ENCODE results near the gene TRIM13. TPM values are rescaled to one million over a fixed set of nuclear protein-coding genes. Genes with fewer than 3 reads are reported as not detected.

The TRIM13 gene
- total RNA-seq, 1 experiment from 2014 or later = 13.7 TPM

GRCh38 chr13:49998714-49999624, 2.1 kb downstream of the TRIM13 start:
- no TSS peak for BruUV-seq (replicated peaks)
- no peaks in the 10 kb centered on the region for H3K9me3 ChIP-seq (ENCODE audit: low read length)
- H3K36me3 ChIP-seq (ENCODE audit: low read depth, low read length) = peaks cover 8% of the 10 kb centered on the region; the same call in 1 of the 2 replicates
- intact Hi-C loops (cut with micrococcal nuclease) = loop anchor here (5.0 kb wide), 2 partner anchors 803 to 913 kb away; no protein-coding TSS in a partner anchor
- no peak overlapping the region for H3K27ac ChIP-seq (ENCODE audit: low read length)
- H4K20me1 ChIP-seq (ENCODE audit: low read length) = peaks cover 8% of the 10 kb centered on the region
- no peaks in the 10 kb centered on the region for H3K27me3 ChIP-seq (ENCODE audit: low read length)
- TF ChIP-seq EZH2 (IDR thresholded peaks at IDR 0.05; ENCODE audit: low read length, unreplicated experiment) (no peak), EZH2phosphoT487 (IDR thresholded peaks at IDR 0.05; ENCODE audit: borderline replicate concordance, low read length) (no peak), CTCF (conservative IDR thresholded peaks at IDR 0.05; ENCODE audit: low read depth, low read length) (no peak)
- no peak overlapping the region for H3K9ac ChIP-seq (ENCODE audit: low read length)
- H3K9me2 ChIP-seq (replicated peaks; ENCODE audit: low read length) = no peaks in the 10 kb centered on the region
- peak overlapping the region; percentile 95 for H3K4me3 ChIP-seq (ENCODE audit: low read length)
- peaks cover 46% of the 10 kb centered on the region for H3K79me2 ChIP-seq (ENCODE audit: low read length)
- peaks cover 23% of the 10 kb centered on the region for H3K4me1 ChIP-seq (ENCODE audit: insufficient read depth, low read length)
- POLR2A ChIA-PET (ENCODE audit: unreplicated experiment) = interaction anchor here (0.8 kb wide), 1 partner anchor 151 kb away, joined by 3 read pairs; no protein-coding TSS in a partner anchor
- H3K4me2 ChIP-seq (ENCODE audit: low read length) = peak overlapping the region; percentile 89
- CTCF ChIA-PET = interaction anchor here (0.6 kb wide), 1 partner anchor 24 kb away, joined by 7 read pairs; no protein-coding TSS in a partner anchor
- H2AFZ ChIP-seq (ENCODE audit: low read length) = no peak overlapping the region
- no peaks in the 10 kb centered on the region for H3F3A ChIP-seq (ENCODE audit: low read length, unreplicated experiment)
- DNase-seq (no peak), ATAC-seq (no peak)

- Histone ChIP-seq H3K27me3 (ENCODE audit: low read length) (no peaks in the 10 kb centered on the region), H3K36me3 (ENCODE audit: low read depth, low read length) (peaks cover 8% of the 10 kb centered on the region), H4K20me1 (ENCODE audit: low read length) (peaks cover 8% of the 10 kb centered on the region), H3K9me2 (replicated peaks; ENCODE audit: low read length) (no peaks in the 10 kb centered on the region), H3K4me3 (ENCODE audit: low read length) (no peak overlapping the region), H3K9me3 (ENCODE audit: low read length) (no peaks in the 10 kb centered on the region), H2AFZ (ENCODE audit: low read length) (no peak overlapping the region), H3K79me2 (ENCODE audit: low read length) (peaks cover 65% of the 10 kb centered on the region), H3K9ac (ENCODE audit: low read length) (no peak overlapping the region), H3K4me2 (ENCODE audit: low read length) (no peak overlapping the region), H3K4me1 (ENCODE audit: insufficient read depth, low read length) (peaks cover 23% of the 10 kb centered on the region), H3K27ac (ENCODE audit: low read length) (no peak overlapping the region), H3F3A (ENCODE audit: low read length, unreplicated experiment) (no peaks in the 10 kb centered on the region)
- no peak for ATAC-seq
- no peak for DNase-seq
- intact Hi-C loops (cut with micrococcal nuclease) = no loop called here
- ChIA-PET CTCF (interaction anchor here (0.7 kb wide), 1 partner anchor 1124 kb away, joined by 5 read pairs; no protein-coding TSS in a partner anchor), POLR2A (ENCODE audit: unreplicated experiment) (no interaction called here)
- TF ChIP-seq EZH2phosphoT487 (IDR thresholded peaks at IDR 0.05; ENCODE audit: borderline replicate concordance, low read length) = no peak
- no peak for TF ChIP-seq CTCF (conservative IDR thresholded peaks at IDR 0.05; ENCODE audit: low read depth, low read length)
- no TSS peak for BruUV-seq (replicated peaks)
Observed at GRCh38 chr13:50001287-50001686, 4.4 kb downstream of the TRIM13 start.

All from PC-3 (cell line).